ENCODE measurements around the gene TFCP2.
"Not testable (repeated sequence)": the region's sequence is repeated elsewhere in the genome, so short reads cannot be mapped to it uniquely, and the experiment has no call there.

TFCP2 gene

GRCh38 chr12:51087818-51088217 is 85.1 kb downstream of the TFCP2 start:
- no peak overlapping the region for H3K9ac ChIP-seq (ENCODE audit: low read depth in 1 of 2, low read length in 2 of 2)
- no peak overlapping the region for H3K4me3 ChIP-seq (ENCODE audit: low read length in 2 of 2)
- no peak overlapping the region for H3K27ac ChIP-seq (ENCODE audit: low read depth in 2 of 2, low read length in 2 of 2)
- no peaks in the 10 kb centered on the region for H3K9me3 ChIP-seq (ENCODE audit: control insufficient read depth in 2 of 2, low read length in 2 of 2)
- H3K36me3 ChIP-seq (ENCODE audit: control insufficient read depth in 2 of 2, insufficient read depth in 2 of 2, low read length in 2 of 2), result no peaks in the 10 kb centered on the region
- no peaks in the 10 kb centered on the region for H3K27me3 ChIP-seq (ENCODE audit: control insufficient read depth in 2 of 2, insufficient read depth in 2 of 2, low read length in 2 of 2)
- H3K4me1 ChIP-seq (ENCODE audit: control insufficient read depth in 2 of 2, insufficient read depth in 2 of 2, low read length in 2 of 2), result peaks cover 0 to 6% of the 10 kb centered on the region in 2 donors

- H3K36me3 ChIP-seq (ENCODE audit: control insufficient read depth in 2 of 2, insufficient read depth in 2 of 2, low read length in 2 of 2), result no peaks in the 10 kb centered on the region
- no peak overlapping the region for H3K9ac ChIP-seq (ENCODE audit: low read depth in 1 of 2, low read length in 2 of 2)
- H3K9me3 ChIP-seq (ENCODE audit: control insufficient read depth in 2 of 2, low read length in 2 of 2), result no peaks in the 10 kb centered on the region
- no peak overlapping the region for H3K27ac ChIP-seq (ENCODE audit: low read depth in 2 of 2, low read length in 2 of 2)
- H3K27me3 ChIP-seq (ENCODE audit: control insufficient read depth in 2 of 2, insufficient read depth in 2 of 2, low read length in 2 of 2), result no peaks in the 10 kb centered on the region
- H3K4me3 ChIP-seq (ENCODE audit: low read length in 2 of 2), result no peak overlapping the region
- peaks cover 4 to 13% of the 10 kb centered on the region in 2 donors for H3K4me1 ChIP-seq (ENCODE audit: control insufficient read depth in 2 of 2, insufficient read depth in 2 of 2, low read length in 2 of 2)
Measured at GRCh38 chr12:51086933-51087332, 86.0 kb downstream of the TFCP2 start.

- no peak overlapping the region for H3K4me3 ChIP-seq (ENCODE audit: low read length in 2 of 2)
- H3K9ac ChIP-seq (ENCODE audit: low read depth in 1 of 2, low read length in 2 of 2), result no peak overlapping the region
- H3K27me3 ChIP-seq (ENCODE audit: control insufficient read depth in 2 of 2, insufficient read depth in 2 of 2, low read length in 2 of 2), result no peaks in the 10 kb centered on the region
- no peaks in the 10 kb centered on the region for H3K9me3 ChIP-seq (ENCODE audit: control insufficient read depth in 2 of 2, low read length in 2 of 2)
- peaks cover 4 to 15% of the 10 kb centered on the region in 2 donors for H3K4me1 ChIP-seq (ENCODE audit: control insufficient read depth in 2 of 2, insufficient read depth in 2 of 2, low read length in 2 of 2)
- no peaks in the 10 kb centered on the region for H3K36me3 ChIP-seq (ENCODE audit: control insufficient read depth in 2 of 2, insufficient read depth in 2 of 2, low read length in 2 of 2)
- H3K27ac ChIP-seq (ENCODE audit: low read depth in 2 of 2, low read length in 2 of 2), result no peak overlapping the region
Measured at GRCh38 chr12:51085757-51086156, 87.2 kb downstream of the TFCP2 start.

- peak within 1 kb of the TSS; percentile 88 to 90 for H3K4me3 ChIP-seq (ENCODE audit: low read length in 2 of 2)
- no peaks in the 10 kb centered on the region for H3K36me3 ChIP-seq (ENCODE audit: control insufficient read depth in 2 of 2, insufficient read depth in 2 of 2, low read length in 2 of 2)
- no peaks in the 10 kb centered on the region for H3K27me3 ChIP-seq (ENCODE audit: control insufficient read depth in 2 of 2, insufficient read depth in 2 of 2, low read length in 2 of 2)
- H3K4me1 ChIP-seq (ENCODE audit: control insufficient read depth in 2 of 2, insufficient read depth in 2 of 2, low read length in 2 of 2), result peaks cover 4 to 11% of the 10 kb centered on the region in 2 donors
- H3K9ac ChIP-seq (ENCODE audit: low read depth in 1 of 2, low read length in 2 of 2), result peak within 1 kb of the TSS; percentile 77 to 89
- peak within 1 kb of the TSS; percentile 84 to 85 for H3K27ac ChIP-seq (ENCODE audit: low read depth in 2 of 2, low read length in 2 of 2)
- no peaks in the 10 kb centered on the region for H3K9me3 ChIP-seq (ENCODE audit: control insufficient read depth in 2 of 2, low read length in 2 of 2)
Measured at GRCh38 chr12:51083126-51083833, 89.7 kb downstream of the TFCP2 start, which contains the start of gene CSRNP2. Gene CSRNP2 (minus strand): TSS chr12:51083596. CDS start chr12:51076561, 7,035 bp downstream.

GRCh38 chr12:51082561-51083125 is 90.3 kb downstream of the TFCP2 start:
- peak overlapping the region; percentile 88 to 90 for H3K4me3 ChIP-seq (ENCODE audit: low read length in 2 of 2)
- H3K9me3 ChIP-seq (ENCODE audit: control insufficient read depth in 2 of 2, low read length in 2 of 2), result no peaks in the 10 kb centered on the region
- peaks cover 4 to 15% of the 10 kb centered on the region in 2 donors for H3K4me1 ChIP-seq (ENCODE audit: control insufficient read depth in 2 of 2, insufficient read depth in 2 of 2, low read length in 2 of 2)
- peak overlapping the region; percentile 77 to 89 for H3K9ac ChIP-seq (ENCODE audit: low read depth in 1 of 2, low read length in 2 of 2)
- no peaks in the 10 kb centered on the region for H3K27me3 ChIP-seq (ENCODE audit: control insufficient read depth in 2 of 2, insufficient read depth in 2 of 2, low read length in 2 of 2)
- H3K36me3 ChIP-seq (ENCODE audit: control insufficient read depth in 2 of 2, insufficient read depth in 2 of 2, low read length in 2 of 2), result no peaks in the 10 kb centered on the region
- peak overlapping the region; percentile 84 to 85 for H3K27ac ChIP-seq (ENCODE audit: low read depth in 2 of 2, low read length in 2 of 2)

GRCh38 chr12:51081421-51081820 is 91.5 kb downstream of the TFCP2 start:
- Histone ChIP-seq H3K4me1 (ENCODE audit: control insufficient read depth in 2 of 2, insufficient read depth in 2 of 2, low read length in 2 of 2) (peaks cover 4 to 15% of the 10 kb centered on the region in 2 donors), H3K36me3 (ENCODE audit: control insufficient read depth in 2 of 2, insufficient read depth in 2 of 2, low read length in 2 of 2) (no peaks in the 10 kb centered on the region), H3K27me3 (ENCODE audit: control insufficient read depth in 2 of 2, insufficient read depth in 2 of 2, low read length in 2 of 2) (no peaks in the 10 kb centered on the region), H3K9me3 (ENCODE audit: control insufficient read depth in 2 of 2, low read length in 2 of 2) (no peaks in the 10 kb centered on the region), H3K27ac (ENCODE audit: low read depth in 2 of 2, low read length in 2 of 2) (no peak overlapping the region), H3K4me3 (ENCODE audit: low read length in 2 of 2) (no peak overlapping the region), H3K9ac (ENCODE audit: low read depth in 1 of 2, low read length in 2 of 2) (no peak overlapping the region)

GRCh38 chr12:51080136-51080535 is 92.8 kb downstream of the TFCP2 start:
- Histone ChIP-seq H3K4me1 (ENCODE audit: control insufficient read depth in 2 of 2, insufficient read depth in 2 of 2, low read length in 2 of 2) (peaks cover 4 to 15% of the 10 kb centered on the region in 2 donors), H3K9ac (ENCODE audit: low read depth in 1 of 2, low read length in 2 of 2) (no peak overlapping the region), H3K27ac (ENCODE audit: low read depth in 2 of 2, low read length in 2 of 2) (no peak overlapping the region)

GRCh38 chr12:51078866-51079265 is 94.1 kb downstream of the TFCP2 start:
- not testable (repeated sequence) for H3K27me3 ChIP-seq (ENCODE audit: control insufficient read depth in 2 of 2, insufficient read depth in 2 of 2, low read length in 2 of 2); H3K27ac ChIP-seq (ENCODE audit: low read depth in 2 of 2, low read length in 2 of 2); H3K36me3 ChIP-seq (ENCODE audit: control insufficient read depth in 2 of 2, insufficient read depth in 2 of 2, low read length in 2 of 2); H3K4me3 ChIP-seq (ENCODE audit: low read length in 2 of 2); H3K9ac ChIP-seq (ENCODE audit: low read depth in 1 of 2, low read length in 2 of 2); H3K9me3 ChIP-seq (ENCODE audit: control insufficient read depth in 2 of 2, low read length in 2 of 2)
- H3K4me1 ChIP-seq (ENCODE audit: control insufficient read depth in 2 of 2, insufficient read depth in 2 of 2, low read length in 2 of 2), result peaks cover 4 to 15% of the 10 kb centered on the region in 2 donors

More at GRCh38 chr12:51080136-51080535, 92.8 kb downstream of the TFCP2 start:
- Histone ChIP-seq H3K27me3 (ENCODE audit: control insufficient read depth in 2 of 2, insufficient read depth in 2 of 2, low read length in 2 of 2) (no peaks in the 10 kb centered on the region), H3K9me3 (ENCODE audit: control insufficient read depth in 2 of 2, low read length in 2 of 2) (no peaks in the 10 kb centered on the region), H3K36me3 (ENCODE audit: control insufficient read depth in 2 of 2, insufficient read depth in 2 of 2, low read length in 2 of 2) (peaks cover 0 to 2% of the 10 kb centered on the region in 2 donors), H3K4me3 (ENCODE audit: low read length in 2 of 2) (no peak overlapping the region)

GRCh38 chr12:51078346-51078745 is 94.6 kb downstream of the TFCP2 start:
- H3K4me1 ChIP-seq (ENCODE audit: control insufficient read depth in 2 of 2, insufficient read depth in 2 of 2, low read length in 2 of 2), result peaks cover 4 to 15% of the 10 kb centered on the region in 2 donors
- not testable (repeated sequence) for H3K36me3 ChIP-seq (ENCODE audit: control insufficient read depth in 2 of 2, insufficient read depth in 2 of 2, low read length in 2 of 2); H3K27ac ChIP-seq (ENCODE audit: low read depth in 2 of 2, low read length in 2 of 2); H3K4me3 ChIP-seq (ENCODE audit: low read length in 2 of 2); H3K27me3 ChIP-seq (ENCODE audit: control insufficient read depth in 2 of 2, insufficient read depth in 2 of 2, low read length in 2 of 2); H3K9ac ChIP-seq (ENCODE audit: low read depth in 1 of 2, low read length in 2 of 2); H3K9me3 ChIP-seq (ENCODE audit: control insufficient read depth in 2 of 2, low read length in 2 of 2)

- H3K4me1 ChIP-seq (ENCODE audit: control insufficient read depth in 2 of 2, insufficient read depth in 2 of 2, low read length in 2 of 2), result peaks cover 4 to 13% of the 10 kb centered on the region in 2 donors
- no peak overlapping the region for H3K27ac ChIP-seq (ENCODE audit: low read depth in 2 of 2, low read length in 2 of 2)
- H3K4me3 ChIP-seq (ENCODE audit: low read length in 2 of 2), result no peak overlapping the region
- no peaks in the 10 kb centered on the region for H3K9me3 ChIP-seq (ENCODE audit: control insufficient read depth in 2 of 2, low read length in 2 of 2)
- peaks cover 2 to 8% of the 10 kb centered on the region in 2 donors for H3K36me3 ChIP-seq (ENCODE audit: control insufficient read depth in 2 of 2, insufficient read depth in 2 of 2, low read length in 2 of 2)
- no peaks in the 10 kb centered on the region for H3K27me3 ChIP-seq (ENCODE audit: control insufficient read depth in 2 of 2, insufficient read depth in 2 of 2, low read length in 2 of 2)
- no peak overlapping the region for H3K9ac ChIP-seq (ENCODE audit: low read depth in 1 of 2, low read length in 2 of 2)
Measured at GRCh38 chr12:51077930-51078329, 95.0 kb downstream of the TFCP2 start.
